ENCODE data around the gene NUS1. TPM values are rescaled to one million over a fixed set of nuclear protein-coding genes. Genes with fewer than 3 reads are reported as not detected.
"Not testable (repeated sequence)": the region's sequence is repeated elsewhere in the genome, so short reads cannot be mapped to it uniquely, and the experiment has no call there.

NUS1 gene
- total RNA-seq = 10 to 100 TPM; 15.8 to 24.5 TPM
- long read RNA-seq, full-length matches to known transcripts = 2 of 5 reads
- long read RNA-seq, partial matches to known transcripts = 1 of 5 reads
- long read RNA-seq, other reads (novel, unspliced or antisense) = 2 of 5 reads

DNA sequence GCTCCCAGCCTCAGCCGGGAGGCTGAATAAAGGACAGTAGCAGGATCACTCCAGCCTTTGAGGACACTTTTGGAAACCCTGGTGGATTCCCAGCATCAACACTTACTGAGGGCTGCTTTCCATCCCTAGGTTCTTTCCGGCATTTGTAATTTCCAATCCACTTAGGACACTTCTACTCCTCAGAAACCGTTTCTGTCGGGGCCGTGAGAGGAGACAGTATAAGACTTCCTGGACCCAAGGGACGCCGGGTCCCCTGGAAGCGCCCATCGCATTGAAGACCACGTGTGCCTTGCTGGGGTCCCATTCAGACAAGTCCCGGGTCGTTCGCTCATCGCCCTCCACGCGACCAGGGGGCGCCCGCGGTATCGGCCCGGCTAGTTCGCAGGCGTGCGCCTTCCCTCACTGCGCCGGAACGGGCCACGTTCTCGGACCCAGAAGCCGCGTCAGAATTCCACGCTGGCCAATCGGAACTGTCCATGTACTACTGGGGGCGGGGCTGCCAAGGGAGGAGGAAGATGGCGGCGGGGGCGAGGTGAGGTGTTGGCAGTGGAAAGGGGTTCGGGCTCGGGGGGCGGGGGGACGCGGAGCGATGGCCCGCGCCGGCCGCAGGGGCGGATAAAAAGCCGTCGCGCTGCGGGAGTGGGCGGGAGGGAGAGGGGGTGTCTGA lies at the start of gene NUS1:
TSS of gene NUS1 (plus strand) at position 479 of the 667 bp plus-strand sequence. CDS start 202 bp downstream, outside the sequence.
- intact Hi-C loops (cut with DNase I) = no loop called here
- DNase-seq (peak; percentile 98), ATAC-seq (peak; percentile 100)

DNA sequence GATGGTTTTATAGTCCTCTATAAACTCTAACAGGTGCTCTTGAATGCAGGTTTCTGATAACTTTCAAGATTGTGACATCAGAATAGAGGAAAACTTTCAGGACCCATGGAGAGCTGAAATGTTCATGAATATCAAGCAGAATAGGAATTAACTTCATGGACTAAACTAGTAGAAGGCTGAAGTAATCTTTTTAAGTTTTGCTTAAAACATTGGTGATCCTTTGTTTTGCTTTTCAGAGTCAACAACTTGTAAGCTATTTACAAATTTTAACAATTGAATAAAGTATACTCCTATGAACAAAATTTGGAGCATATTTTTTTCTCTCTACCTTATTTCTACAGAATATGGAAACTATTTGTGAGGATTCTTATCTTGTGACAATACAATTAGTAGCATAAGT lies 47.7 kb upstream of the NUS1 start:
- no peak for ATAC-seq
- intact Hi-C loops (cut with DNase I) = no loop called here
- DNase-seq = no peak

DNA sequence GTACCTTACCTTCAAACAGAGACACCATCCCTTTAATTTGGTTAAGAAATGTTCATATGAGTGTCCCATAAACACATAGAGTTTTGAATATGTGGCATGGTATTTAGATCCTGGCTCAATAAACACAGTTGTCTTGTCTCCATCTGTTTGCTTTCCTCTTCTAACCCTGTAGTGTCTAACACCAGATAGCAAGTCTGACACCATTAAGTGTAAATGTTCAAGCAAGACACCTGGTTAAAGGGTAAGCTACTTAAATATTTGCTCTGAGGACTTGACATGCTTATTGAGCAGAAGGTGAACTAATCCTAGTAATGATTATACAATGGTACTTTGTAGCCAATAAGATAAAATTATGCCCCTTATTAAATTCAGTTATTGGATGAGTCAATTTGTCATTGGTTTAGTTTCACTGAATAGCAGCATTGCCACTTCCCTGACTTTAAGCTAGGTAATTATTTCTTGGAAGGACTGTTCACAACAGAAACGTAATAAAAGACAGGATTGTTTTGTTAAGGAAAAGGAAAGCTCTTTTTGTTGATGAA lies 46.1 kb upstream of the NUS1 start:
- ATAC-seq = no peak
- intact Hi-C loops (cut with DNase I) = no loop called here

DNA sequence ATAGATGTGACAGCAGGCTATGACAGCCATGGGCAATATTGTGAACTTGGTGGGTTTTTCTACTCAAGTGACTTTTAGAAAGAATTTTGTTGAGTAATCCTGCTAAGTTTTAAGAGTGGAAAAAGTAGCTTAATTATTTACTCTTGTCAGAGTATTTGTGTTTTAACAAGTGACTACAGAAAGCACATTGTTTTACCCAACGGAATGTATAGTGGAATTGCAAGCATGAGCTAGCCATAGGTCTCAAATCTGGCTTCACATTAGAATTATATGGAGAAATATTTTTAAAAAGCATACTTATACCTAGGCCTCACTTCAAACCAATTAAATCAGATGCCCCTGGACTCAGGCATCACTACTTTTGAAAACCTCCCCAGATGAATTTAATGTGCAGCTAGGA lies 37.5 kb upstream of the NUS1 start:
- intact Hi-C loops (cut with DNase I) = no loop called here
- ATAC-seq (no peak), DNase-seq (no peak)

More for the DNA sequence above, 46.1 kb upstream of the NUS1 start:
- no peak for DNase-seq

DNA sequence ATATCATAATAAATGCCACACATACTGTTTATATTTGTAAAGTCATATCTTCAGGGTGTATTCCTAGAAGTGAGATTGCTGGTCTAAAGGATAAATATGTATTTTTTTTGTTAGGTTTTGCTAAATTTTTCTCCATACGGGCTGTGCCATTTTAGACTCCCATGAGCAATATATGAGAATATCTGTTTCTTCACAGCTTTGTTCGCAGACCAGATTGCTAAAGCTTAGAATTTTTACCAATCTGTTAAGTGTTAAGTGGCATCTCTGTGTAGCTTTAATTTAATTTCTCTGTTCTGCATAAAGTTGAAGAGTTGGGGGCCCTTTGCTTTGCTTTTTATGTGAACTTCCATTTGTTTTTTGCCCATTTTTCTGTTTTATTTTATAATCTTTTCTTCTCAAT lies 32.3 kb upstream of the NUS1 start:
- DNase-seq (no peak), ATAC-seq (no peak)
- intact Hi-C loops (cut with DNase I) = no loop called here

DNA sequence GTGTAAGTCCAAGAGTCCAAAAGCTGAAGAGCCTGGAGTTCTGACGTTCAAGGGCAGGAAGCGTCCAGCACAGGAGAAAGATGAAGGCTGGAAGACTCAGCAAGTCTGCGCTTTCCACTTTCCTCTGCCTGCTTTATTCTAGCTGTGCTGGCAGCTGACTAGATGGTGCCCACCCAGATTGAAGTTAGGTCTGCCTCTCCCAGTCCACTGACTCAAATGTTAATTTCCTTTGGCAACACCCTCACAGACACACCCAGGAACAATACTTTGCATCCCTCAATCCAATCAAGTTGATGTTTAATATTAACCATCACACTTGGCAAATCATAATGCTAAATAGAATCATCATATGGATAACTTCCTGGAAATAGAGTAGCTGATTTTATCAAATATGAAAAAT lies 23.3 kb upstream of the NUS1 start:
- ATAC-seq; DNase-seq; intact Hi-C loops (cut with DNase I): not testable (repeated sequence)

DNA sequence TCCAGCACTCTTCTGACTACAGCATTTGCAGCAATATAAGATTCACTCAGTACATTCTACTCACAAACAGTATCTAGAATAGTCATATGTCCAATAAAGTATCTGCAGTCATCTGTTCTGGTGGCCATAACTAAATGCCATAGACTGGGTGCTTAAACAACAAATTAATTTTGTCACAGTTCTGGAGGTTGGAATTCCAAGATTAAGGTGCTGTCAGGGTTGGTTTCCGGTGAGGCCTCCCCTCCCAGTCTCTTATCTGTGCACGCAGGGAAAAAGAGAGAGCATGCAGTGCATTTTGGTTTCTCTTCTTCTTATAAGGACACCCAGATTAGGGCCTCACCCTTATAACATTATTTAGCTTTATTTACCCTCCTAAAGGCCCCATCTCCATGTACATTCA lies 21.3 kb upstream of the NUS1 start:
- DNase-seq (no peak), ATAC-seq (no peak)
- intact Hi-C loops (cut with DNase I) = no loop called here

DNA sequence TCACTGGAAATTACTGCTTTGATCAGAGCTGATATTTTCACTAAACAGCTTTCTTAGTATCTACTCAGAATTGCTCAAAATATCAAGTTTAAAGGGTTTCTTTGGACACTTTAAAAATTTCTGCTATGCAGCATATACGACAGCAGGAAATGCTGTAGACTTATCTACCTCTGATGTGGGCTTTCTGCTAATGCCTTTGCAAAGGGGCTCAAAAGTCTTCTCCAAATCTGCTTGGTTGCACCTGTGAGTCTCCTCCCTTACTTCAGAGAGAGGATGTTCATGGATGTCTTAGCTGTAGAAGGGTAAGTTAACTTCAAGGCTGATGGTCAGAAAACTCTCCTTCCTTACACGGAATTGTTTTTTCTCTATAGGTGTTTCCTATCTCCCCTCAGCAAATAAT lies 19.9 kb upstream of the NUS1 start:
- DNase-seq (no peak), ATAC-seq (no peak)
- intact Hi-C loops (cut with DNase I) = no loop called here

DNA sequence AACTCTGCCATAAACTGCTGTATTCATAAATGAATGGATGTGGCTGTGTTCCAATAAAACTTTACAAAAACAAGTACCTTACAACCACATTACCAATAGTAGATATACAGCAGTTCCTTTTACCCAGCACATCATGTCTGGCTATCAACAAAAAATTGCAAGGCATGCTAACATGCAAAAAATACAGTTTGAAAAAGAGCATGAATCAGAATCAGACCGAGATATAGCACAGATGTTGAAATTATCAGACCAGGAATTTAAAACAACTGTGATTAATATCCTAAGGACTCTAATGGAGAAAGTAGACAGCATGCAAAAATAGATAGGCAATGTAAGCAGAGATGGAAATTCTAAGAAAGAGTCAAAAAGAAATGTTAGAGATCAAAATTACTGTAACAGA lies 8.4 kb upstream of the NUS1 start:
- ATAC-seq (no peak), DNase-seq (no peak)
- intact Hi-C loops (cut with DNase I) = no loop called here

DNA sequence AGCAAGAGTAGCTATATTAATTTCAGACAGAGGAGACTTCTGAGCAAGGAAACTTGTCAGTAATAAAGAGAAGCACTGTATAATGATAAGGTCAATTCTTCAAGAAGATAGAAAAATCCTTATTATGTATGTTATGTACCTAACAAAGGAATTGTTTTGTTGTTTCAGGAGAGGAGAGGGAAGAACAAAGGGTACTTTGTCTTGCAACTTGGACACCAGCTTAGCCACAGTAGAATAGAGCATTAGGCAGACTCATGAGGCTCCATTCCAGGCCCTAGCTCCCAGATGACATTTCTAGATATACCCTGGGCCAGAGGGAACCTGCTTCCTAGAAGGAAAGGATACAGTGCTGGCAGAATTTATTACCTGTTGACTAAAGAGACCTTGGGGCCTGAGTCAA lies 6.5 kb upstream of the NUS1 start:
- DNase-seq = no peak
- intact Hi-C loops (cut with DNase I) = no loop called here

DNA sequence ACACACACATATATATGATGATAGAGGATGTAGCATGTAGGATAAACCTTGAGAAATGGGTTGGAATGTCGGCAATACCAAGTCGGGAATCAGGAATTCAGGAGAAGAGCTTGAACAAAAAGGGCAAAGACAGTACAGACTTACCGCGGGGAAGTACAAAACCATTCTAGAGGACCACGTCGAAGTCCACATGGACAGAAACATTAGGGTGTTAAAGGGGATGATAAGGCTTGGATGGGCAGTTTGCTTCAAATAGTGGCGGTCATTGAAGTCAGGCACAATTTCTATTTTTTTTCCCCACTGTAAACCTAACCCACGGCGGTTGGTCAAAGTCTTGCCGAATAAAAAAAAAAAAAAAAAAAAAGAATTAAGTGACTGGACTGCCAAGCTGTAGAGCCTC lies 766 bp upstream of the NUS1 start:
- no peak for DNase-seq
- ATAC-seq = no peak
- intact Hi-C loops (cut with DNase I) = no loop called here

More for the DNA sequence above, 6.5 kb upstream of the NUS1 start:
- no peak for ATAC-seq

DNA sequence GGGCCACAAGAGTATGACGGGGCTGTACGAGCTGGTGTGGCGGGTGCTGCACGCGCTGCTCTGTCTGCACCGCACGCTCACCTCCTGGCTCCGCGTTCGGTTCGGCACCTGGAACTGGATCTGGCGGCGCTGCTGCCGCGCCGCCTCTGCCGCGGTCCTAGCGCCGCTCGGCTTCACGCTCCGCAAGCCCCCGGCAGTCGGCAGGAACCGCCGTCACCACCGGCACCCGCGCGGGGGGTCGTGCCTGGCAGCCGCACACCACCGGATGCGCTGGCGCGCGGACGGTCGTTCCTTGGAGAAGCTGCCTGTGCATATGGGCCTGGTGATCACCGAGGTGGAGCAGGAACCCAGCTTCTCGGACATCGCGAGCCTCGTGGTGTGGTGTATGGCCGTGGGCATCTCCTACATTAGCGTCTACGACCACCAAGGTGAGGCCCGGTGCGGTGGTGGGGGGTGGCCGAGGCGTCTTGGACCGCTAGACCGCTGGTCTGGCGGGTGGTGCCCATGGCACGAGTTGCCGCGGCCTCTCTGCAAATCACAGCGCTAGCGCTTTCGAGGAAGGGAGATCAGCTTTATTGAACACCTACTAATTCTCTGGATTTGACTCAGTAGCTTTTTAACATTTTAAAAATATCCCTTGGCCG lies 511 bp downstream of the NUS1 start:
- DNase-seq; intact Hi-C loops (cut with DNase I): not testable (repeated sequence)

DNA sequence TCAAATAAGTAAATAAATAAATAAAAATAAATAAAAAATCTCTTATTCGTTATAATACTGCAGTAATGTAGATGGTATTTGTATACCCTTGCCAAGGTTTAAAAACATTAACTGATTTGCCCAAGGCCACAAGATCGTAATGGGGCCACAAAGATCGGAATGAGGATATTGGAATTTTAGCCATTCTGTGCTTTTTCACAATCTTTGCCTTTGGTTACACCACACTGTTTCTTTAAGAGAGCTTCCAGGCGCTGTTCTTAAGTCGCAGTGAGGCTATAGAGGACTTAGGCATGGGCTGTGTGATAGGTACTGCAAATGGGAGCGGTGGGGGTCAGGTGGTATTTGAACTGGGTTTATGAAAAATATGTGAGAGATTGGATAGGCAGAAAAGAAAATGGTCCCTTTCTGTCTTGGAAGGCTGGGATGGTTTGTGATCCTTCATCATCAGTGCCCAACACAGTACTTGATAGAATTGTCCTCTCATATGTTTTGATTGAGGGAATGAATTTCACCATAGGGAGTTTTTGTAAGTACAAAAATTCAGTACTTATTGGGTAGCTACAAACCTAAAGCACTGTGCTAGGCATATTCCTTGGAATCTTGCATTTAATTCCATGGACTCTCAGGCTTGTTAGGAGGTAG lies 1.4 kb downstream of the NUS1 start:
- ATAC-seq = no peak
- no peak for DNase-seq
- intact Hi-C loops (cut with DNase I) = no loop called here

More for the DNA sequence above, 511 bp downstream of the NUS1 start:
- peak; percentile 61 to 75 for ATAC-seq

DNA sequence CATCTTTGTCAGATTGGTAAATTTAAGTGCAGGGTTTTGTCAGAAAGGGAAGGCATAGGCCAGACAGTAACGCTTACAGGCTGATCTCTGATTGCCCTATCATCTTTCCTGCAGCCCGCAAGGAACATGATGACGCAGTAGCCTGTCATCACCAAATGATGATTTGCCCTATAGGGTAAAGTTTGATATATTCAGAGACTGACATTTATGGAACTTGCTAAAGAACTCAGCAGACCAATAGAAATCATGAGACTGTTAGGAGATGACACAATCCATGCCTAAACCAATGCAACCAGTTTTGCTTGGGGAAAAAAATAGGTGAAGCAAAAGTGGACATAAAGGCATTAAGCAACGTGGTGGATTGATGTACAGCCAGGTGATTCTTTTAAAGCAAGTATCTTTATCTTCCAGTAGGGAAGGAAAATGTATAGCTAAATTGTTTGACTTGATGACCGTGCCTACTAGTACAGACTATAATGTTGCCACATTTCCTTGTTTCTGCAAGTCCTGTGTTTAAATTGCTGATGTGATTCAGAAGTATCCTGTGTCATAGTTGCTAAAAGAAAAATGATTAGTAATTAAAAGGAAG lies 2.4 kb downstream of the NUS1 start:
- no peak for DNase-seq
- intact Hi-C loops (cut with DNase I) = no loop called here
- no peak for ATAC-seq

DNA sequence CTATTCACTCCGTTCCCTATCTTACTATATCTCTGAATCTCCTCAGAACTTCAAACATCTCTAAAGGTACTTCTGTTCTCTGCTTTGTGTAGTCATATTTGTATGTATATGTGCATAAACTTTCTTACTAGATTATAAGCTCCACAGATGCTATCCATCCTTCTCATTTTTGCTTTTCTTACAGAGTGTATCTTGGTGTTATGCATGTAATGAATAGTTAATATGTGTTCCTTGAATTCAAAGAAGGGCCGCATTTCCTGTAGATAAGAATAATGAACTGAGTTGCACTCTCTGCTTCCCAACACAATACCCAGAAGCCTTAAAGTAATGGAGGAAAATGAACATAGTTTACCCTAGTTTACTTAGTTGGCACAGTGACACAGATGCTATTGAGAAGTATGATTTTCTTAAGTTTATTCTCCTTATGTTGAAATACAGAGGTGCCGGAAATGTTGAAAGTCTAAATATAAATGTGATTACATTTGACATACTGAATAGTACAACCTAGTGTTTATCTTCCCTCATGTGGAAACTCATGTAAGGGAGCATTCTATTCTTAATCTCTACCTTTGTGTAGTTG lies 6.0 kb downstream of the NUS1 start:
- ATAC-seq (no peak), DNase-seq (no peak)
- intact Hi-C loops (cut with DNase I) = no loop called here

DNA sequence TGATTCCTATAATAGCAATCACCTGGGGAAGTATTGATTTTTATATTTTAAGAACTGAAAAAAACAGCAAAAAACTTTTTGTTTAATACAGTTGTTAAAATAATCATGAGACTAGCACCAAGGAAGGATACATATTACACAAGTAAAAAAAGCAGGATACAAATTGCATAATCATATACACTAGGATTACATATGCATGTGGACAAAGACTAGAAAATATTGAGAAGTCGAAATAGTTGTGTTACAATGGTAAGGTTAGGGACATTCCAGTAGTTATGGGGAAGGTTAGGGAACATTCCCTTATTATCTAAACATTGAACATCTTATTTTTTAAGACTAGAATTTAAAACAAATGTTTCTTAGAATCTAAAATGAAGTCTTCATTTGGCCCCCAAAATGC lies 9.5 kb downstream of the NUS1 start:
- intact Hi-C loops (cut with DNase I) = no loop called here
- DNase-seq = no peak

DNA sequence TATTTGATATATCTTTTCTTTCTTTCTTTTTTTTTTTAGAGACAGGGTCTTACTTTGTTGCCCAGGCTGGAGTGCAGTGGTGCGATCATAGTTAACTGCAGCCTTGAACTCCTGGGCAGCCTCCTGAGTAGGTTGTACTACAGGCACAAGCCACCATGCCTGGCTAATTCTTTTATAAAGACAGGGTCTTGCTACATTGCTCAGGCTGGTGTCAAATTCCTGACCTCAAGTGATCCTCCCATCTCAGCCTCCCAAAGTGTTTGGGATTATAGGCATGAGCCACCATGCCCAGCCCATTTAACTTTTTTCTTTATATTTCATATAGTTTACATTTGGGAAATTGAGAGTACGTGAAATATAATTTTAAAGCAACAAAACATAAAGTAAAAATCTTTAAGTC lies 10.1 kb downstream of the NUS1 start:
- DNase-seq (no peak), ATAC-seq (no peak)
- intact Hi-C loops (cut with DNase I) = no loop called here

More for the DNA sequence above, 9.5 kb downstream of the NUS1 start:
- ATAC-seq = no peak

DNA sequence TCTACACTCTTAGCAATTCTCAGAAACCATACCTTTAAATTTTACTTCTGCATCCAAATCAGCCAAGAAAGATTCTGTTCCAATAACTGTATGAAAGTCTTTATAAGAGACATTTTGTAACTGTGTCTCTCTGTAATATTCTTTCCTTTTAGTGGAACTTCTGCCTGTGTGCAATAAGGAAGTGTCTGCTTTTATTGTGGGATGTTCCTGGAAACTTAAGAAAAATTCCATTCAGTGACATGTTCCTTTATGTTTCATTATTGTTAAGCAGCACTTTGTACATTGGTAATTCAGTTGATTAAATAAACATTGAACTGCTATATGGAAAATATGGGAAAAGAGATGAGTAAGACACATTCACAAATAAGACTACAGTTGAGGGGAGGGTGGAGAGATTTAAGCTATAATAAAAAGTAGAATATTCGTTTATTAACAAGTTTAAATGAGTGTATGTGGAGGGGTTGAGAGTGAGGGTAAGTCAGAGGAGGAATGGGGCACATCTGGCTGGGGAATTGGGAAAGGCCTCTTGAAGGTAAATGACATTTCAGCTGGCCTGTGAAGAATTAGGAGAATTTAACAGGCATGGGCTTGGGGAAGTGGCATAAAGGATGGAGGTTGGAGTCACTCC lies 11.9 kb downstream of the NUS1 start:
- intact Hi-C loops (cut with DNase I) = no loop called here
- no peak for DNase-seq
- ATAC-seq = no peak

DNA sequence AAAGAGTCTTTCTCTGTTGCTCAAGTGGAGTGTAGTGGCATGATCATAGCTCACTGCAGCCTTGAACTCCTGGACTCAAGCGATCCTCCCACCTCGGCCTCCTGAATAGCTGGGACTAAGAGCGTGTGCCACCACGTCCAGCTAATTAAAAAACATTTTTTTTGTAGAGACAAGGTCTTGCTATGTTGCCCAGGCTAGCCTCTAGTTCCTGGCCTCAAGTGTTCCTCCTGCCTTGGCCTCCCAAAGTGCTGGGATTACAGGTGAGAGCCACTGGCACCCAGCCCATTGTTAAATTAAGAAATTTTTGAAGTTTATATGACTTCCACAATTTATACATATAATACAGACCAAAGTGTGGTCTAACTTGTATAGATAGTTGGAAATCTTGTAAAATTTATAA lies 14.3 kb downstream of the NUS1 start:
- ATAC-seq; DNase-seq; intact Hi-C loops (cut with DNase I): not testable (repeated sequence)

All from left cardiac atrium (tissue), 4 donors.